H1 (cell line): ENCODE results near the gene B9D2. TPM values are rescaled to one million over a fixed set of nuclear protein-coding genes. Genes with fewer than 3 reads are reported as not detected.

Source experiments
- CTCF ChIA-PET: fragments of 300-600 bp; sonication (Branson Sonifier 250); formaldehyde crosslinking; loops from one replicate; lab custom pipeline; 2021; ENCODE audit not compliant: partially characterized antibody; lab: Charles Lee
- POLR2A ChIA-PET: fragments of 300-600 bp; sonication (Branson Sonifier 250); formaldehyde crosslinking; loops from one replicate; lab custom pipeline; 2021; ENCODE audit warnings: inconsistent platforms; ENCODE audit not compliant: partially characterized antibody; lab: Charles Lee
- DNase-seq, 2 experiments: peaks; one replicate each; pipeline versions ENCODE4 v3.0.0 to v3.0.0-alpha.2; 2010 to 2022; ENCODE audit warnings: low spot score in 2 of 2, low read depth in 1 of 2, mixed read lengths in 1 of 2
- FAIRE-seq: peaks from 2 replicates; lab custom pipeline; 2011; peaks lifted over from hg19 to GRCh38; lab: Jason Lieb, UNC
- H2AFZ ChIP-seq: 2 replicates; pipeline ENCODE4 v1.8.1; 2012; ENCODE audit warnings: low read length, inconsistent platforms
- H2AK5ac ChIP-seq: 2 replicates; pipeline ENCODE4 v1.6.1; 2013; ENCODE audit warnings: low read depth, low read length
- H2BK120ac ChIP-seq: replicated peaks from 2 replicates; pipeline ENCODE3; 2013; ENCODE audit warnings: low read depth, low read length, inconsistent platforms
- H2BK12ac ChIP-seq: 2 replicates; pipeline ENCODE4 v1.6.1; 2013; ENCODE audit warnings: low read depth, low read length
- H2BK15ac ChIP-seq: 2 replicates; pipeline ENCODE4 v1.6.1; 2013; ENCODE audit warnings: low read length
- H2BK20ac ChIP-seq: 2 replicates; pipeline ENCODE4 v1.6.1; 2013; ENCODE audit warnings: low read length
- H2BK5ac ChIP-seq: 2 replicates; pipeline ENCODE4 v1.6.1; 2013; ENCODE audit warnings: low read depth, low read length
- H3K14ac ChIP-seq: 2 replicates; pipeline ENCODE4 v1.6.1; 2013; ENCODE audit warnings: inconsistent platforms; ENCODE audit not compliant: insufficient read length
- H3K18ac ChIP-seq: 2 replicates; pipeline ENCODE4 v1.6.1; 2013; ENCODE audit warnings: low read length; ENCODE audit errors: extremely low read depth
- H3K23ac ChIP-seq: 2 replicates; pipeline ENCODE4 v1.6.1; 2013; ENCODE audit warnings: inconsistent platforms; ENCODE audit not compliant: insufficient read length
- H3K23me2 ChIP-seq: 2 replicates; pipeline ENCODE4 v1.6.1; 2013; ENCODE audit warnings: low read depth, low read length
- H3K27ac ChIP-seq: 2 replicates; pipeline ENCODE4 v1.6.1; 2011; ENCODE audit warnings: low read depth, low read length, inconsistent platforms
- H3K27me3 ChIP-seq, 4 experiments: replicated peaks in 1 of 4; 1 replicate in 1 of 4; 2 replicates in 3 of 4; pipeline versions ENCODE4 v1.6.1 to v1.8.1; 2011 to 2013; ENCODE audit warnings: low read length in 3 of 4, mild to moderate bottlenecking in 3 of 4, inconsistent platforms in 2 of 4, mixed read lengths in 2 of 4, moderate library complexity in 1 of 4; ENCODE audit not compliant: control insufficient read depth in 3 of 4, insufficient read depth in 3 of 4; ENCODE audit errors: extremely low read depth in 1 of 4
- H3K36me3 ChIP-seq, 4 experiments: 2 replicates each; pipeline versions ENCODE4 v1.6.1 to v1.8.1; 2011 to 2013; ENCODE audit warnings: mild to moderate bottlenecking in 4 of 4, low read length in 3 of 4, moderate library complexity in 2 of 4, control low read depth in 1 of 4, inconsistent platforms in 1 of 4; ENCODE audit not compliant: insufficient read depth in 4 of 4, control insufficient read depth in 2 of 4
- H3K4ac ChIP-seq: replicated peaks from 2 replicates; pipeline ENCODE3; 2013; ENCODE audit warnings: low read length, low read depth, mixed read lengths, inconsistent platforms; ENCODE audit not compliant: insufficient read length
- H3K4me1 ChIP-seq, 4 experiments: replicated peaks in 1 of 4; 1 replicate in 1 of 4; 2 replicates in 3 of 4; pipeline versions ENCODE4 v1.6.1 to v1.8.1; 2011 to 2013; ENCODE audit warnings: low read length in 3 of 4, inconsistent platforms in 2 of 4, mixed read lengths in 1 of 4; ENCODE audit not compliant: insufficient read depth in 4 of 4, control insufficient read depth in 3 of 4
- H3K4me2 ChIP-seq, 2 experiments: 2 replicates each; pipeline versions ENCODE4 v1.6.1 to v1.8.1; 2011 to 2013; ENCODE audit warnings: low read depth in 2 of 2, low read length in 2 of 2, control low read depth in 1 of 2, inconsistent platforms in 1 of 2, mild to moderate bottlenecking in 1 of 2; ENCODE audit not compliant: insufficient read depth in 1 of 2
- H3K4me3 ChIP-seq, 4 experiments: fragments of 200-600, 300-600 bp in 1 of 4; sonication (generic), shearing (Covaris generic), sonication (Bioruptor Twin) in 1 of 4; 2 replicates each; pipeline versions ENCODE4 v1.5.1 to v1.8.1; 2011 to 2016; ENCODE audit warnings: low read length in 4 of 4, low read depth in 3 of 4, control low read depth in 2 of 4, inconsistent platforms in 2 of 4, mild to moderate bottlenecking in 2 of 4, mixed read lengths in 1 of 4, moderate library complexity in 1 of 4; ENCODE audit not compliant: insufficient read depth in 2 of 4; ENCODE audit errors: extremely low read depth in 1 of 4
- H3K56ac ChIP-seq: replicated peaks from 2 replicates; pipeline ENCODE3; 2013; ENCODE audit warnings: low read depth, mild to moderate bottlenecking, mixed read lengths, low read length, inconsistent platforms; ENCODE audit not compliant: insufficient read length
- H3K79me1 ChIP-seq: 2 replicates; pipeline ENCODE4 v1.6.1; 2013; ENCODE audit warnings: low read depth, low read length, control low read depth
- H3K79me2 ChIP-seq, 2 experiments: 2 replicates each; pipeline versions ENCODE4 v1.6.1 to v1.8.1; 2012 to 2013; ENCODE audit warnings: low read length in 2 of 2, mild to moderate bottlenecking in 2 of 2, inconsistent platforms in 1 of 2; ENCODE audit not compliant: insufficient read depth in 2 of 2, control insufficient read depth in 1 of 2
- H3K9ac ChIP-seq, 4 experiments: replicated peaks in 1 of 4; 1 replicate in 1 of 4; 2 replicates in 3 of 4; pipeline versions ENCODE4 v1.6.1 to v1.8.1; 2011 to 2013; ENCODE audit warnings: low read depth in 3 of 4, low read length in 3 of 4, control low read depth in 2 of 4, mild to moderate bottlenecking in 2 of 4, moderate library complexity in 2 of 4, inconsistent platforms in 1 of 4; ENCODE audit errors: extremely low read depth in 1 of 4
- H3K9me3 ChIP-seq, 2 experiments: 2 replicates each; pipeline versions ENCODE4 v1.6.1 to v1.8.1; 2012 to 2013; ENCODE audit warnings: mild to moderate bottlenecking in 2 of 2, moderate library complexity in 2 of 2, control low read depth in 1 of 2, inconsistent platforms in 1 of 2, low read depth in 1 of 2, low read length in 1 of 2, mixed read lengths in 1 of 2; ENCODE audit not compliant: insufficient read depth in 2 of 2
- H4K20me1 ChIP-seq, 2 experiments: replicated peaks in 1 of 2; 2 replicates each; pipeline versions ENCODE3 to v1.8.1; 2011 to 2013; ENCODE audit warnings: inconsistent platforms in 2 of 2, low read length in 2 of 2, mild to moderate bottlenecking in 1 of 2; ENCODE audit not compliant: insufficient read depth in 2 of 2, control insufficient read depth in 1 of 2
- H4K5ac ChIP-seq: 2 replicates; pipeline ENCODE4 v1.6.1; 2013; ENCODE audit warnings: low read length, low read depth, mixed read lengths, inconsistent platforms; ENCODE audit not compliant: insufficient read length
- H4K8ac ChIP-seq: 2 replicates; pipeline ENCODE4 v1.8.0; 2013; ENCODE audit warnings: mild to moderate bottlenecking, moderate library complexity, low read length, inconsistent platforms; ENCODE audit not compliant: insufficient read depth; ENCODE audit errors: extremely low read depth
- H4K91ac ChIP-seq: replicated peaks from 2 replicates; pipeline ENCODE3; 2013; ENCODE audit warnings: low read length, mixed read lengths, inconsistent platforms; ENCODE audit not compliant: insufficient read length
- ASH2L ChIP-seq: fragments of 200-600, 300-600 bp; sonication (generic); IDR thresholded peaks from one replicate; pipeline ENCODE4 v1.7.1; 2017; ENCODE audit warnings: low read length
- ATF3 ChIP-seq: IDR thresholded peaks from 2 replicates; pipeline ENCODE4 v1.6.1; 2011; ENCODE audit warnings: low read depth, mild to moderate bottlenecking, low read length; ENCODE audit not compliant: insufficient read depth
- CEBPB ChIP-seq: IDR thresholded peaks from 2 replicates; pipeline ENCODE4 v1.6.1; 2012; ENCODE audit warnings: low read depth, low read length
- CHD1 ChIP-seq: IDR thresholded peaks from 2 replicates; pipeline ENCODE4 v1.6.1; 2012; ENCODE audit warnings: low read depth, low read length, improper control_type of control experiment
- JUND ChIP-seq: IDR thresholded peaks from 2 replicates; pipeline ENCODE4 v1.6.1; 2011; ENCODE audit warnings: mild to moderate bottlenecking, improper control_type of control experiment, low read length
- KDM4A ChIP-seq: IDR thresholded peaks from one replicate; pipeline ENCODE4 v1.7.1; 2012; ENCODE audit warnings: low read depth, mild to moderate bottlenecking, moderate library complexity, low read length, inconsistent platforms; ENCODE audit not compliant: severe bottlenecking
- KDM5A ChIP-seq: fragments of 200-600 bp; IDR thresholded peaks from 2 replicates; pipeline ENCODE4 v1.7.1; 2012; ENCODE audit warnings: mild to moderate bottlenecking, low read length, inconsistent platforms, mixed read lengths
- MAFK ChIP-seq: IDR thresholded peaks from 2 replicates; pipeline ENCODE4 v1.6.1; 2012; ENCODE audit warnings: low read depth, mild to moderate bottlenecking, improper control_type of control experiment, low read length
- NANOG ChIP-seq: IDR thresholded peaks from 2 replicates; pipeline ENCODE4 v1.6.1; 2011; ENCODE audit warnings: low read length, low read depth, mild to moderate bottlenecking, inconsistent platforms; ENCODE audit not compliant: insufficient read depth, poor library complexity, severe bottlenecking
- NRF1 ChIP-seq: IDR thresholded peaks from 2 replicates; pipeline ENCODE4 v1.6.1; 2011; ENCODE audit warnings: mild to moderate bottlenecking, low read depth, low read length, improper control_type of control experiment
- SIN3A ChIP-seq, 2 experiments: IDR thresholded peaks in 1 of 2; conservative IDR thresholded peaks in 1 of 2; 2 replicates each; pipeline ENCODE4 v1.6.1; 2011 to 2012; ENCODE audit warnings: low read length in 2 of 2, improper control_type of control experiment in 1 of 2, low read depth in 1 of 2, mild to moderate bottlenecking in 1 of 2
- TAF1 ChIP-seq: IDR thresholded peaks from 2 replicates; pipeline ENCODE4 v1.6.1; 2011; ENCODE audit warnings: mild to moderate bottlenecking, low read depth, low read length
- WGBS, 2 experiments: shearing (Covaris generic) in 1 of 2; methylation state at CpG; one replicate each; pipeline versions ENCODE4 v1.1.6 to v1.1.7; 2013 to 2015; ENCODE audit warnings: low lambda C conversion rate in 2 of 2, mixed read lengths in 2 of 2, inconsistent platforms in 1 of 2, low coverage in 1 of 2, missing lambda C conversion rate in 1 of 2; ENCODE audit not compliant: insufficient replicate concordance in 2 of 2, insufficient coverage in 1 of 2, insufficient read length in 1 of 2; ENCODE audit errors: extremely low coverage in 1 of 2, missing lambda C conversion rate in 1 of 2; 5-methylcytosine and 5-hydroxymethylcytosine counted together
- polyA plus RNA-seq, 7 experiments: library from polyadenylated mRNA; depleted of rRNA in 3 of 7; stranded (reverse) in 5 of 7; unstranded in 2 of 7; fragments of >200 nt in 5 of 7; fragments of 200-250 nt in 2 of 7; gene quantifications; 1 replicate in 5 of 7; 2 replicates in 1 of 7; 4 replicates in 1 of 7; pipeline versions ENCODE4 v1.2.1 to v1.2.3, GENCODE V29; 2011 to 2013; ENCODE audit warnings: missing spikeins in 2 of 7, mixed read lengths in 2 of 7
- total RNA-seq: library from RNA; stranded (reverse); fragmentation: NEBNext Ultra II Directional; extraction: Animal tissue kit (Norgen Biotek cat#: 25700); gene quantifications from 2 replicates; pipeline ENCODE4 v1.2.1, GENCODE V29; 2021

The B9D2 gene
- total and polyA plus RNA-seq, 2 of the 8 experiments (the other 6 are each of a cell fraction or from before 2014, with no cell fraction given) = 4.9 to 6.3 TPM

DNA sequence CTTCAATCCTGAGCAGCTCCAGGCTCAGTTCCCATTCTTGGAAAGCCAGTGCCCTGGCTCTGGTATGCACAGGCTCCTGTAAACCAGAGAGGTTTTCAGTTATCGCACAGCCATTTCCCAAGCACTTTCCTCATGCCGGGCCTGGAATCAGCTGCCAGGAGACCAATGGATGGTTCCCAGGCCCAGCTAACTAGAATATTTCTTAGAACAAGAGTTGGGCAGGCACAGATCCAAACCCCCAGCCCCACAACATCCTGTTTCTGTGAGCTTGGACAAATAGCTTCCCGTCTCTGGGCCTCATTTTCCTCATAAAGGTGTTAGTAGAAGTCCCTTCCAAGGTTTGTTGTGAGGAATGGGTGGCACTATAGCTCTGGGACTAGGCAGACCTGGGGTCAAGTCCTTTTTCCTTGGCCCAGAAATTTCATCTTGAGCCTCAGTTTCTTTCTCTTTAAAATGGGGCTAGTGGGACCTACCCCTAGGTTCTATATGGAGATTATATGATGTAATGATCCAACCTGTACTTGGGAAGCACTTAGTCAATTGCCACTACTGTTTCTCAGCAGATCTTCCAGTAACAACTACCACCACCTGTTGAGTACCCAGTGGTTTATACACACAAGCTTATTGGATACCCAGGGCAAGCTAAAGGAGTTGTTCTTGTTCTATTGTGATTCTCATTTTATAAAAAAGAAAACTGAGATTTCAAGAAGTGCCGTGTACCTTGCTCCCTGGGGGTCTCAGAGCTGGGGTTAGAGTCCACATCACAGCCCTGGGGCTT, 59.1 kb downstream of the B9D2 start:
- no peak for DNase-seq
- H3K9me3 ChIP-seq = no peaks in the 10 kb centered on the region
- H4K91ac ChIP-seq = no peak overlapping the region
- no peak overlapping the region for H4K5ac ChIP-seq
- no peak overlapping the region for H3K27ac ChIP-seq
- peaks cover 2% of the 10 kb centered on the region for H3K23me2 ChIP-seq
- no peak overlapping the region for H3K9ac ChIP-seq
- H3K36me3 ChIP-seq = peaks cover 53 to 75% (median 65%) of the 10 kb centered on the region in 4 experiments
- no peak overlapping the region for H3K4ac ChIP-seq
- peaks cover 0 to 10% (median under 1%) of the 10 kb centered on the region in 4 experiments; a peak in 3 of 7 replicates for H3K4me1 ChIP-seq
- H2BK20ac ChIP-seq = no peak overlapping the region
- H3K4me2 ChIP-seq = no peak overlapping the region
- ChIA-PET CTCF (interaction anchor here (0.7 to 7.3 kb wide), 5 partner anchors 9 to 124 kb away, joined by 3 to 63 read pairs (median 4); no protein-coding TSS in a partner anchor), POLR2A (interaction anchor here (0.7 to 22.6 kb wide), 3 partner anchors 17 to 96 kb away, joined by 3 to 579 read pairs (median 137); partner anchors contain the start of gene HNRNPUL1)
- no peak overlapping the region for H2AFZ ChIP-seq
- no peak overlapping the region for H3K23ac ChIP-seq
- no peak overlapping the region for H4K8ac ChIP-seq
- H3K27me3 ChIP-seq = no peaks in the 10 kb centered on the region
- H3K56ac ChIP-seq = no peak overlapping the region
- peaks cover 6 to 17% of the 10 kb centered on the region in 2 experiments for H4K20me1 ChIP-seq
- H2BK120ac ChIP-seq = no peak overlapping the region
- H2BK15ac ChIP-seq = no peak overlapping the region
- H3K18ac ChIP-seq = no peak overlapping the region
- H3K14ac ChIP-seq = no peak overlapping the region
- no peak overlapping the region for H2BK12ac ChIP-seq
- H3K4me3 ChIP-seq = no peak overlapping the region
- H3K79me2 ChIP-seq = no peaks in the 10 kb centered on the region
- no peak overlapping the region for H2BK5ac ChIP-seq
- FAIRE-seq = no peak
- no peak overlapping the region for H2AK5ac ChIP-seq
- 95% methylated on average over 4 of the region's 4 CpGs; no CpG with 5 or more reads in 1 of the 2 experiments for WGBS, 2 experiments
- no peaks in the 10 kb centered on the region; the same call in 1 of the 2 replicates for H3K79me1 ChIP-seq
- TF ChIP-seq ASH2L (no peak), NANOG (no peak), CEBPB (no peak), NRF1 (no peak), MAFK (no peak), ATF3 (no peak), KDM5A (no peak), CHD1 (no peak), KDM4A (no peak), SIN3A (conservative IDR thresholded peaks at IDR 0.05 in 1 of 2, IDR thresholded peaks at IDR 0.05 in 1 of 2; ENCODE audit: low read depth in 1 of 2, low read length in 2 of 2) (no peak), TAF1 (no peak), JUND (no peak)
